Measurements from ENCODE around the gene NTN5.
"Not testable (repeated sequence)": the region's sequence is repeated elsewhere in the genome, so short reads cannot be mapped to it uniquely, and the experiment has no call there.

Gene NTN5

GRCh38 chr19:48669903-48670668, 2.7 kb downstream of the NTN5 start:
- DNase-seq (ENCODE audit: low read depth in 2 of 2) = no peak

DNA sequence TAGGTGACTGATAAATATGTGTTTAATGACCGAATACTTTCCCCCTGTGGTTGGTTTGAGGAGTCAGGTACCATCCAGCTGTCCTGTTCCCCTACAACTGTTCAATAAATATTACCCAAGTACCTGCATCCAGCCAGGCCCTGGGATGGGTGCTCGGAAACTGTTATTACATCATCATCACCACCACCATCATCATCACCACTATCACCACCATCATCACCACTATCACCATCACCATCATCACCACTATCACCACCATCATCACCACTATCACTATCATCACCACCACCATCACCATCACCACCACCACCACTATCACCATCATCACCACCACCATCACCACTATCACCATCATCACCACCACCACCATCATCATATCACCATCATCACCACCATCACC, 4.1 kb downstream of the NTN5 start:
- DNase-seq (ENCODE audit: low read depth in 2 of 2) = no peak

GRCh38 chr19:48668332-48668731, 4.5 kb downstream of the NTN5 start:
- no peak for DNase-seq (ENCODE audit: low read depth in 2 of 2)

GRCh38 chr19:48665786-48666185, 7.0 kb downstream of the NTN5 start:
- no peak for DNase-seq (ENCODE audit: low read depth in 2 of 2)

DNA sequence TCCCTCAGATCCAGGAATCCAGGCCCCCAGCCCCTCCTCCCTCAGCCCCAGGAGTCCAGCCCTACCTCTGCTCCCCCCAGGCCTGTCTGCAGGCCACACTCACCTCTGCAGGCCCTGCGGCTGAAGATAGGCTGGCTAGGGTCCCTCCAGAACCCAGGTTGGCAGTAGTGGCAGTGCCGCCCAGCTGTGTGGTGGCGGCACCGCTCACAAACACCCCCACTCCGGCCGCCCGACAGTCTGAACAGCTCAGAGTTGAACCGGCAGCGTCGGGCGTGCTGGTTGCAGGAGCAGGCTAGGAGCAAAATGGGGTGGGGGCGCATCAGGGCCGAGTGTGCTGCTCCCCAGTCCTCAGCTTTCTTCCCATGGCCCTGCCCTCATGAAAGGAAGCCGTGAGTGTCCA, 8.3 kb downstream of the NTN5 start:
- DNase-seq (ENCODE audit: low read depth in 2 of 2) = no peak

DNA sequence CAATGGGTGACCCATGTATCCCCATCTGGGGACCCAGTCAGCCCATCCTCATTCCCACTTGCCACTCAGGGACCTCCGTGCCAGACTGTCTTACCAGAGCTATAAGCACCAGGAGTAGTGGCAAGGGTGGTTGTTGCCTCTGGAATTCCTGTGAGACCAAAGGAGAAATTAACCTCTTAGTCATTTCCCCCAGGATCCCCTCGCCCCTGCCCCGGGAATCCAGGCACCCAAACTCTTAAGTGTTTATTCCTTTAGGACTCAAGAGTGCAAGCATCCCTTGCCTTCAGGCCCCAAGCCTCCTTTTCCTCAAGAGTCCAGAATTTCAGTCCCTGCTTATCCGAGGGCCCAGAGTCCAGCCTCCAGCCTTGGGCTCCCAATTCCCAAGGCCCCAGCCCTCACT, 9.2 kb downstream of the NTN5 start:
- no peak for DNase-seq (ENCODE audit: low read depth in 2 of 2)

DNA sequence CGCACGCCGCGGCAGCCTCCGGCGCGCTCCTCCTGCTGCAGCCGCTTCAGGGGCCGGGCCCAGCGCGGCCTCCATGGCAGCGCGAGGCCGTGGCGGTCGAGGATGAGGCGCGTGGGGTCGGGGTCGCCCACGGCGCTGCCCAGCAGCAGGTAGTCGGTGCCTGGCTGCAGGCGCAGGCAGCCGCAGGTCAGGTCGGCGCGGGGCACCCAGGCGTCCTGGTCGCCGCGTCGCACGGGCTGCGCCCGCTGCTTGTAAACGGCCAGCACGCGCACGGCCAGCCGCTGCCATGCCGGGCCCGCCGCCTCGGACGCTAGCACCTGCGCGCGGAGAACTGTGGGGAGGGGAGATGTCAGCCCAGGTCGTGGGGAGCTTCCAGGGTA, 11.1 kb downstream of the NTN5 start:
- no peak for DNase-seq (ENCODE audit: low read depth in 2 of 2)

- peak; percentile 42 to 44 for DNase-seq (ENCODE audit: low read depth in 2 of 2)
Measured at GRCh38 chr19:48660852-48661710, 11.7 kb downstream of the NTN5 start.

DNA sequence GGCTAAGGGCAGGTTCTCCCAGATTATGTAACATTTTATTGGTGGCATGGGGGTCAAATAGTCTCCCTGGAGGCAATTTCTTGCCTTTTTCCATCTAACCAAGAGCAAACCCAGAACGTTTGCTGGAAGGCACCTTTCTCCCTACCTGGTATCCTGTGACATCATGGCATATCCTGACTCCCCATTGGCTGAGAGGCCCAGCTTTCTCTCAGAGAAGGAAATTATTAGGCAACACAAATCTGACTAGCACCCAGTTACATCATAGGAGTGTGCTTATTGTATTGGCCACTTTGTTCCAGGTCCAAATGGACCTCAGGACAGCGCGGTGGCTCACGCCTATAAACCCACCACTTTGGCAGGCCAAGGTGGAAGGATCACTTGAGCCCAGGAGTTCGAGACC, 13.0 kb downstream of the NTN5 start:
- no peak for DNase-seq (ENCODE audit: low read depth in 2 of 2)

GRCh38 chr19:48658483-48658882, 14.3 kb downstream of the NTN5 start:
- DNase-seq (ENCODE audit: low read depth in 2 of 2) = no peak

- not testable (repeated sequence) for DNase-seq (ENCODE audit: low read depth in 2 of 2)
Measured at GRCh38 chr19:48657828-48658227, 15.0 kb downstream of the NTN5 start.

GRCh38 chr19:48656840-48657474, 15.9 kb downstream of the NTN5 start:
- no peak for DNase-seq (ENCODE audit: low read depth in 2 of 2)

DNA sequence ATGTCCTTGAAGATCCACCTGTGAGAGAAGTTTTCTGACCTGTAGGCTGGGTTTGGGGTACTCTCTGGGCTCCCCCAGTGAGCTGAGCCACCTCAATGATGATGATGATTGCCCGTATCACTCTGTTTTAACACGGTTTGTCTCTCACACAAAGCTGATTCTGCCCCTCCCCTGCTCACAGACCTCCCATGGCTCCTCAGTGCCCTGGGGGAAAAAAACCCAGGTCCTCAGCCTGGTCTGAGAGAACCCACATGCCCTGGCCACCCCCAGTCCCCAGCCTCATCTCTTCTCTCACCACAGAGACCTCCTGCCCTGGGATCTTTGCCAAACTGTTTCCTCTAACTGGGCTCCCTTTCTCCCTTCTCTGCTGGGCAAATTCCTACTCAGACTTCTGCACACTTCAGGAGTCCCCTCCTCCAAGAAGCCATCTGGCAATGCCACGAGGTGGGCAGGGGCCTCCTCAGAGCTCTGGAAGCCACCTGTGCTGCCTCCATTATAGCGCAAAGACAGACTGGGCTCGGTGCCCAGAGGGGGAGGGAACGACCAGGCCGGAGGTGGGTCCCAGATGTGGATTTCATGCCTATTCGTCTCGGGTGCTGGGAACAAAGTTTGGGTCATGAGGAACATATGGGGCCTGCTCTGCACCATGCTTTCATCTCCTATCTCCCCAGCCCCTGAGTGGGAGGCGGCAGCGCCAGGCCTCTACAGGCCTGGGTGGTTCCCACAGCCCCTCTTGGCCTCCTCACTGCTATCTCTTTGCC, 18.3 kb downstream of the NTN5 start:
- DNase-seq (ENCODE audit: low read depth in 2 of 2) = no peak

GRCh38 chr19:48651683-48652048, 21.2 kb downstream of the NTN5 start:
- DNase-seq (ENCODE audit: low read depth in 2 of 2) = no peak

- DNase-seq (ENCODE audit: low read depth in 2 of 2) = no peak
Measured at GRCh38 chr19:48650974-48651682, 21.7 kb downstream of the NTN5 start.

- no peak for DNase-seq (ENCODE audit: low read depth in 2 of 2)
Measured at GRCh38 chr19:48648134-48648533, 24.7 kb downstream of the NTN5 start.

- DNase-seq (ENCODE audit: low read depth in 2 of 2) = no peak
Measured at GRCh38 chr19:48646722-48647216, 26.0 kb downstream of the NTN5 start.

- peak; percentile 79 to 80 for DNase-seq (ENCODE audit: low read depth in 2 of 2)
Measured at GRCh38 chr19:48646001-48646721, 26.7 kb downstream of the NTN5 start, which contains the start of gene CA11. Gene CA11, minus strand, starts transcription at chr19:48646187. Its CDS starts 555 bp downstream, at chr19:48645632.

DNA sequence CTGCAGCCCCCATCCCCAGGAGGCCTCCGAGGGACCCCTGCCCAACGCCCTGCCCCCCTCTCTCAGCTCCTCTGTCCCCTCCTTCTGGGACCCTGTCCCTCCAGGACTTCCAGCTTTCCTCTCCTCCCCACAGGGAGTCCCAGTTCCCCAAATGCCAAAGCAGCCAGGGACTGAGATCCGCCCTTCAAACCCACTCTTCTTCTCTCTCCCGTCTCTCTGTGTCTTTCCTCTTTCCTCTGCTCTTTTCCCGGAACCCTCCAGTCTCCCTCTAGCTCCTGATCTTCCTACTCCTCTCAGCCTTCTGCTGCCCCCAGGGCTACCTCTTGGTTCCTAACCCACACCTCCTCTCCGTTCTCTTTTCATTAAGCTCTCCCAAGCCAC, 27.2 kb downstream of the NTN5 start:
- DNase-seq (ENCODE audit: low read depth in 2 of 2) = no peak

Measured in stimulated activated CD8-positive, alpha-beta memory T cell treated with anti-CD3 and anti-CD28 coated beads, Interleukin-7, amount 100 ng/mL, for 1 hour (primary cell).